PC-3 (cell line): ENCODE measurements around the gene KAT6B. TPM values are rescaled to one million over a fixed set of nuclear protein-coding genes. Genes with fewer than 3 reads are reported as not detected.
"Not testable (repeated sequence)": the region's sequence is repeated elsewhere in the genome, so short reads cannot be mapped to it uniquely, and the experiment has no call there.

Source experiments
- ATAC-seq: fragments of 200-7000 bp; cut with Tn5 transposase; 2 replicates; pipeline ENCODE4 v1.9.1; 2020; ENCODE audit warnings: mild to moderate bottlenecking, moderate library complexity
- BruUV-seq: library from RNA; stranded (reverse); fragments of 400-500 nt; replicated peaks from 2 replicates; lab custom pipeline; 2021; lab: Mats Ljungman, UMichigan
- CTCF ChIA-PET: fragments of 300-600 bp; sonication (Branson Sonifier 250); formaldehyde crosslinking; loops from one replicate; lab custom pipeline; 2022; ENCODE audit warnings: antibody characterized with exemption; lab: Charles Lee
- POLR2A ChIA-PET: fragments of 300-600 bp; sonication (Branson Sonifier 250); formaldehyde crosslinking; loops from one replicate; lab custom pipeline; 2022; ENCODE audit warnings: antibody characterized with exemption; ENCODE audit not compliant: unreplicated experiment; lab: Charles Lee
- DNase-seq: peaks from one replicate; pipeline ENCODE4 v3.0.0-alpha.2; 2015
- H2AFZ ChIP-seq: fragments of 300-600 bp; sonication (generic); 2 replicates; pipeline ENCODE4 v1.6.0; 2016; ENCODE audit warnings: antibody characterized with exemption, low read length
- H3F3A ChIP-seq: fragments of 300-600 bp; sonication (generic); one replicate; pipeline ENCODE4 v1.6.0; 2017; ENCODE audit warnings: antibody characterized with exemption, low read length, control low read depth, mild to moderate bottlenecking; ENCODE audit not compliant: unreplicated experiment
- H3K27ac ChIP-seq: fragments of 300-600 bp; sonication (generic); 2 replicates; pipeline ENCODE4 v1.5.1; 2016; ENCODE audit warnings: mild to moderate bottlenecking, low read length
- H3K27me3 ChIP-seq: fragments of 300-600 bp; sonication (generic); 2 replicates; pipeline ENCODE4 v1.6.1; 2016; ENCODE audit warnings: low read length, mixed read lengths
- H3K36me3 ChIP-seq: fragments of 300-600 bp; sonication (generic); 2 replicates; pipeline ENCODE4 v1.6.1; 2016; ENCODE audit warnings: low read depth, mixed run types, low read length, mixed read lengths
- H3K4me1 ChIP-seq: fragments of 300-600 bp; sonication (generic); 2 replicates; pipeline ENCODE4 v1.5.1; 2016; ENCODE audit warnings: low read length; ENCODE audit not compliant: insufficient read depth
- H3K4me2 ChIP-seq: fragments of 300-600 bp; sonication (generic); 2 replicates; pipeline ENCODE4 v1.6.0; 2016; ENCODE audit warnings: low read length
- H3K4me3 ChIP-seq: fragments of 300-600 bp; sonication (generic); 2 replicates; pipeline ENCODE4 v1.5.1; 2016; ENCODE audit warnings: mild to moderate bottlenecking, low read length, mixed read lengths
- H3K79me2 ChIP-seq: fragments of 300-600 bp; sonication (generic); 2 replicates; pipeline ENCODE4 v1.6.1; 2017; ENCODE audit warnings: low read length, mixed read lengths
- H3K9ac ChIP-seq: fragments of 300-600 bp; sonication (generic); 2 replicates; pipeline ENCODE4 v1.6.0; 2016; ENCODE audit warnings: mild to moderate bottlenecking, low read length
- H3K9me2 ChIP-seq: fragments of 300-600 bp; sonication (generic); replicated peaks from 2 replicates; pipeline ENCODE4 v1.6.1; 2016; ENCODE audit warnings: mixed run types, low read length, mixed read lengths
- H3K9me3 ChIP-seq: fragments of 300-600 bp; sonication (generic); 2 replicates; pipeline ENCODE4 v1.6.1; 2016; ENCODE audit warnings: low read length, mixed read lengths
- H4K20me1 ChIP-seq: fragments of 300-600 bp; sonication (generic); 2 replicates; pipeline ENCODE4 v1.6.1; 2016; ENCODE audit warnings: low read length, mixed read lengths
- EZH2 ChIP-seq: fragments of 300-600 bp; sonication (generic); IDR thresholded peaks from one replicate; pipeline ENCODE4 v1.6.1; 2017; ENCODE audit warnings: antibody characterized with exemption, mild to moderate bottlenecking, low read length; ENCODE audit not compliant: unreplicated experiment
- EZH2phosphoT487 ChIP-seq: fragments of 300-600 bp; sonication (generic); IDR thresholded peaks from 2 replicates; pipeline ENCODE4 v1.6.1; 2018; ENCODE audit warnings: mild to moderate bottlenecking, antibody characterized with exemption, low read length, borderline replicate concordance
- intact Hi-C: fragments of 100-400 bp; cut with micrococcal nuclease; formaldehyde crosslinking; loops from 2 replicates; pipeline ENCODE4 v1.9.0; 2023
- total RNA-seq: library from RNA; depleted of rRNA; stranded (reverse); fragments of >200 nt; gene quantifications from 2 replicates; pipeline ENCODE4 v1.2.3, GENCODE V29; 2014
- TF ChIP-seq, protein P1 (sequence below): fragments of 300-600 bp; sonication (generic); conservative IDR thresholded peaks from 2 replicates; pipeline ENCODE4 v1.5.1; 2017; ENCODE audit warnings: antibody characterized with exemption, low read depth, mild to moderate bottlenecking, low read length

KAT6B gene
- total RNA-seq, 1 experiment from 2014 or later = 94.5 TPM

DNA sequence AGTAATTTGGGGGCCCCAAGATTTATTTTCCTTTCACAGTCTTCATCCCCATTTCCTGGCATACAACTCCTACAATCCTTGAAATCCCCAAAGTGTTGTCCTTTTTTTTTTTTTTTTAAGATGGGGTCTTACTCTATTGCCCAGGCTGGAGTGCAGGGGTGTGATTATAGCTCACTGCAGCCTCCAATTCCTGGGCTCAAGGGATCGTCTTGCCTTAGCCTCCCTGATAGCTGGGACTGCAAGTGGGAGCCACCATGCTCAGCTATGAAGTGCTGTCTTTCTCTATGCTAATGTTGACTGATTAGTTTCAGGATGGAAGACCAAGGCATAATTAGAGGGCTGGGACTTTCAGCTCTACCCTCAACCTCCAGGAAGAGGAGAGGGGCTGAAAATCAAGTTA, 41.9 kb upstream of the KAT6B start:
- Histone ChIP-seq H4K20me1 (no peaks in the 10 kb centered on the region), H3K27ac (no peak overlapping the region), H3K9me2 (no peaks in the 10 kb centered on the region), H2AFZ (no peak overlapping the region), H3K79me2 (no peaks in the 10 kb centered on the region), H3K4me1 (peaks cover 9% of the 10 kb centered on the region), H3K9ac (no peak overlapping the region), H3K27me3 (no peaks in the 10 kb centered on the region), H3K4me3 (no peak overlapping the region), H3K36me3 (no peaks in the 10 kb centered on the region), H3K9me3 (no peaks in the 10 kb centered on the region), H3K4me2 (no peak overlapping the region), H3F3A (no peaks in the 10 kb centered on the region)
- CTCF ChIA-PET = interaction anchor here (0.7 kb wide), 1 partner anchor 628 kb away, joined by 6 read pairs; no protein-coding TSS in a partner anchor
- TF ChIP-seq EZH2 (no peak), EZH2phosphoT487 (no peak)
- TF ChIP-seq, protein P1, sequence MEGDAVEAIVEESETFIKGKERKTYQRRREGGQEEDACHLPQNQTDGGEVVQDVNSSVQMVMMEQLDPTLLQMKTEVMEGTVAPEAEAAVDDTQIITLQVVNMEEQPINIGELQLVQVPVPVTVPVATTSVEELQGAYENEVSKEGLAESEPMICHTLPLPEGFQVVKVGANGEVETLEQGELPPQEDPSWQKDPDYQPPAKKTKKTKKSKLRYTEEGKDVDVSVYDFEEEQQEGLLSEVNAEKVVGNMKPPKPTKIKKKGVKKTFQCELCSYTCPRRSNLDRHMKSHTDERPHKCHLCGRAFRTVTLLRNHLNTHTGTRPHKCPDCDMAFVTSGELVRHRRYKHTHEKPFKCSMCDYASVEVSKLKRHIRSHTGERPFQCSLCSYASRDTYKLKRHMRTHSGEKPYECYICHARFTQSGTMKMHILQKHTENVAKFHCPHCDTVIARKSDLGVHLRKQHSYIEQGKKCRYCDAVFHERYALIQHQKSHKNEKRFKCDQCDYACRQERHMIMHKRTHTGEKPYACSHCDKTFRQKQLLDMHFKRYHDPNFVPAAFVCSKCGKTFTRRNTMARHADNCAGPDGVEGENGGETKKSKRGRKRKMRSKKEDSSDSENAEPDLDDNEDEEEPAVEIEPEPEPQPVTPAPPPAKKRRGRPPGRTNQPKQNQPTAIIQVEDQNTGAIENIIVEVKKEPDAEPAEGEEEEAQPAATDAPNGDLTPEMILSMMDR = no peak
- BruUV-seq = no TSS peak
- DNase-seq = no peak
- intact Hi-C loops = no loop called here
- POLR2A ChIA-PET = interaction anchor here (0.5 kb wide), 1 partner anchor 114 kb away, joined by 7 read pairs; no protein-coding TSS in a partner anchor
- no peak for ATAC-seq

GRCh38 chr10:74786126-74786525, 40.3 kb upstream of the KAT6B start:
- DNase-seq = peak; percentile 90
- BruUV-seq = no TSS peak

DNA sequence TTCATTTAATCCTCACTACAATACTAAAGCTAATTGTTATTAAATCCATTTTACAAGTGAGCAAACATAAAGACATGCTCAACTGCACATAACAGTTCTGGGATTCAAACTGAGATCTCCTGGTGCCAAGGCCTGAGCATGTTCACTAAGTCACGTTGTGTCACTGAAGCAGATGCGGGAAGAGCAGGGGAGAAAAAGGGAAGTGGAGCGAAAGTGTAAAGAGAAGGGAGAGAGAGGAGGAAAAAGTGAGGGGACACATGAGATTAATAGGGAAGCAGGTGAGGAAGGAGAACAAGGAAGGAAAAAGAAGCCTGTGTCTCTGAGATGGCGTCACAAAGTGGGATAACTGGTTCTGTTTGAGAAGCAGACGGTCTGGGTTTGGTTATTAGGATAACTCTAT, 38.9 kb upstream of the KAT6B start:
- POLR2A ChIA-PET = no interaction called here
- H3K36me3 ChIP-seq = no peaks in the 10 kb centered on the region
- H3K27me3 ChIP-seq = no peaks in the 10 kb centered on the region
- no peaks in the 10 kb centered on the region for H3K9me2 ChIP-seq
- no peak overlapping the region for H2AFZ ChIP-seq
- H3K4me2 ChIP-seq = no peak overlapping the region
- no peaks in the 10 kb centered on the region for H3K9me3 ChIP-seq
- no peaks in the 10 kb centered on the region for H4K20me1 ChIP-seq
- peaks cover 9% of the 10 kb centered on the region for H3K4me1 ChIP-seq
- TF ChIP-seq EZH2 = no peak
- no peak for TF ChIP-seq EZH2phosphoT487
- TF ChIP-seq, protein P1 = no peak
- no peaks in the 10 kb centered on the region for H3F3A ChIP-seq
- intact Hi-C loops = no loop called here
- H3K79me2 ChIP-seq = no peaks in the 10 kb centered on the region
- no peak for ATAC-seq
- H3K4me3 ChIP-seq = no peak overlapping the region
- no peak overlapping the region for H3K9ac ChIP-seq
- no TSS peak for BruUV-seq
- CTCF ChIA-PET = no interaction called here
- no peak for DNase-seq
- no peak overlapping the region for H3K27ac ChIP-seq

More at GRCh38 chr10:74786126-74786525, 40.3 kb upstream of the KAT6B start:
- no peaks in the 10 kb centered on the region for H3K36me3 ChIP-seq
- CTCF ChIA-PET = no interaction called here
- no peaks in the 10 kb centered on the region for H3K27me3 ChIP-seq
- H2AFZ ChIP-seq = peak overlapping the region; percentile 16
- TF ChIP-seq EZH2 (no peak), EZH2phosphoT487 (no peak)
- TF ChIP-seq, protein P1 = no peak
- no peaks in the 10 kb centered on the region for H3K9me3 ChIP-seq
- H3K4me2 ChIP-seq = peak overlapping the region; percentile 15
- H4K20me1 ChIP-seq = no peaks in the 10 kb centered on the region
- H3K9me2 ChIP-seq = no peaks in the 10 kb centered on the region
- peaks cover 9% of the 10 kb centered on the region for H3K4me1 ChIP-seq
- no peaks in the 10 kb centered on the region for H3K79me2 ChIP-seq
- no peak overlapping the region for H3K4me3 ChIP-seq
- peak; percentile 86 for ATAC-seq
- intact Hi-C loops = no loop called here
- H3K27ac ChIP-seq = no peak overlapping the region
- POLR2A ChIA-PET = interaction anchor here (0.6 kb wide), 2 partner anchors 12 to 90 kb away, joined by 3 to 6 read pairs; no protein-coding TSS in a partner anchor
- H3F3A ChIP-seq = no peaks in the 10 kb centered on the region
- H3K9ac ChIP-seq = no peak overlapping the region

DNA sequence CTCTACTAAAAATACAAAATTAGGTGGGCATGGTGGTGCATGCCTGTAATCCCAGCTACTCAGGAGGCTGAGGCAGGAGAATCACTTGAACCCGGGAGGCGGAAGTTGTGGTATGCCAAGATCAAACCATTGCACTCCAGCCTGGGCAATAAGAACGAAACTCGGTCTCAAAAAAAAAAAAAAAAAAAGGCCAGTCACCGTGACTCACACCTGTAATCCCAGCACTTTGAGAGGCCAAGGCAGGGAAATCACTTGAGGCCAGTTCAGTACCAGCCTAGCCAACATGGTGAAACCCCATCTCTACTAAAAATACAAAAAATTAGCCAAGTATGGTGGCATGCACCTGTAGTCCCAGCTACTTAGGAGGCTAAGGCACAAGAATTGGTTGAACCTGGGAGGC, 34.4 kb upstream of the KAT6B start:
- H2AFZ ChIP-seq, H3K4me1 ChIP-seq, H3K4me2 ChIP-seq, intact Hi-C loops, H3K27me3 ChIP-seq, H3K9ac ChIP-seq, H3K9me3 ChIP-seq, BruUV-seq, H3K79me2 ChIP-seq, H3K27ac ChIP-seq, H3K4me3 ChIP-seq, H3K36me3 ChIP-seq, H4K20me1 ChIP-seq, H3F3A ChIP-seq, H3K9me2 ChIP-seq: not testable (repeated sequence)
- ChIA-PET POLR2A (interaction anchor here (0.7 kb wide), 1 partner anchor 43 kb away, joined by 34 read pairs; no protein-coding TSS in a partner anchor), CTCF (interaction anchor here (0.6 kb wide), 1 partner anchor 18 kb away, joined by 3 read pairs; no protein-coding TSS in a partner anchor)
- ATAC-seq (peak; percentile 18; the same call in 1 of the 2 replicates), DNase-seq (peak; percentile 51)
